ENCODE measurements around the gene IL22. TPM values are rescaled to one million over a fixed set of nuclear protein-coding genes. Genes with fewer than 3 reads are reported as not detected.

IL22 gene
- total and polyA plus RNA-seq, 9 of the 15 experiments (the other 6 are each of a cell fraction or from before 2014, with no cell fraction given): not detected

DNA sequence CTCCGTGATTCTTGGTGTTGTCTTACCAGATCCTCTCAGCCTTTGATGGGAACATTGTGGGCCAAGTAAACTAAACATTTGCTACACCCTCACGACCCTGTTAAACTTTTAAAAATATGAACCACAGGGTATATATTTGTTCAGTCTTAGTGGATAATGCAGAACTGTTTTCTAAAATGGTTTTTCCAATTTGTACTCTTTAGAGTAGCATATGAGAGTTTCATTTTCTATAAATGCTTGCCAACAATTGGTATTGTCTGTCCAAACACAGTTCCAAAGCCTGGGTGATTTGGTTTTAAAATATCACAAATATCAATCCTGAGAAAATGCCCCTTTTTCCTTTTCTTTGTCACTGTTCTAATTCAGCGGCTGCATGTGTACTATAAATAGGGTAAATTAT lies 6.7 kb upstream of the IL22 start:
- Histone ChIP-seq H2AFZ (ENCODE audit: low read depth, low read length) (no peak overlapping the region), H3K36me3 (ENCODE audit: control insufficient read depth, insufficient read depth, low read length) (no peaks in the 10 kb centered on the region), H3K4me1 (replicated peaks in 1 of 2; ENCODE audit: control insufficient read depth in 2 of 2, insufficient read depth in 2 of 2, low read length in 2 of 2) (no peaks in the 10 kb centered on the region), H3K27me3 (ENCODE audit: control insufficient read depth in 2 of 2, insufficient read depth in 2 of 2, low read length in 2 of 2) (peaks cover 6 to 14% of the 10 kb centered on the region in 2 experiments; a peak in 3 of 5 replicates), H3K9me3 (replicated peaks; ENCODE audit: control insufficient read depth, insufficient read depth, low read depth, low read length) (no peaks in the 10 kb centered on the region), H3K9ac (ENCODE audit: insufficient read depth in 1 of 2, low read depth in 2 of 2, low read length in 2 of 2) (no peak overlapping the region), H4K20me1 (replicated peaks; ENCODE audit: control insufficient read depth, insufficient read depth, low read length) (no peaks in the 10 kb centered on the region), H3K4me2 (ENCODE audit: insufficient read depth, low read length) (no peak overlapping the region), H3K4me3 (no peak overlapping the region), H3K27ac (ENCODE audit: extremely low read depth, low read depth, low read length) (no peak overlapping the region), H3K9me1 (ENCODE audit: control insufficient read depth, insufficient read depth, low read length) (no peaks in the 10 kb centered on the region), H3K79me2 (ENCODE audit: control insufficient read depth, insufficient read depth, low read length) (no peaks in the 10 kb centered on the region)
- FAIRE-seq (no peak), ATAC-seq (no peak), DNase-seq (ENCODE audit: extremely low read depth in 1 of 4, low spot score in 3 of 4) (no peak)
- POLR2A ChIA-PET: interaction anchor here (1.1 kb wide), 1 partner anchor 15 kb away, joined by 4 read pairs; no protein-coding TSS in a partner anchor
- no TSS peak for BruUV-seq (replicated peaks)
- WGBS (ENCODE audit: insufficient coverage, low coverage, missing lambda C conversion rate): 0% methylated on average over 3 of the region's 3 CpGs
- in situ Hi-C loops (cut with MboI): no loop called here
- intact Hi-C loops (cut with micrococcal nuclease): no loop called here
- TF ChIP-seq ZFP36 (IDR thresholded peaks at IDR 0.05; ENCODE audit: low read depth, low read length, partially characterized antibody): no peak
- TF ChIP-seq CBX8 (IDR thresholded peaks at IDR 0.05; ENCODE audit: borderline replicate concordance, extremely low read depth, low read depth, low read length, poor library complexity, severe bottlenecking): peak; percentile 58
- CTCF ChIA-PET (ENCODE audit: low intra/inter-chr PET ratio): no interaction called here

DNA sequence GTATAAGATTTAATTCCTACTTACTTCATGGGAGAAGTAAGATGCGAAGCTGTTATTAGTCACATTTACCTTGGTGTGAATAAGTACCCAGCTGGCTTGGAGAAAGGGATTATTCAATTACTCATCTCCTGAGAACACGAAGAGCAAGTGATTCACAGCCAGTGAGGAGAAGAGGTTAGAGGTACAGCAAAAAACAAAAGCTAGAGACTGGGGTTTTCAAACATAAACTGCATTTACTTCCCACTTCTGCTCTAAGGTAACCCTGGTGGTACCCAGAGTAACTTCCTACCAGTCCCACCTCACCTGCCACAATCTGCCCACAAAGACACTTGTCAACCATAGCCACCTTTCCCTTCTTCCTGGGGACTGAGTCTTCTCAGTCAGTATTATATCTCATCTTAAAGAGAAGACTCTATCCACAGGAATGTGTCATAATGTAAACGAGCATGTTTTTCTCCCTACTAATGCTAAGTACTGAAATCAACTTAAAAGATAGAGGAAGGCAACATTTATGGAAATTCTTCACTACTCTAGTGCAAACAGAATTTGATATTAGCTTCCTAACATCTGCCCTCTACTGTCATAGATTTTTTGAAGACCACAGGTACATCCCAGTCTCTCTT lies 6.0 kb upstream of the IL22 start:
- Histone ChIP-seq H3K4me2 (ENCODE audit: insufficient read depth, low read length) (no peak overlapping the region), H3K9me1 (ENCODE audit: control insufficient read depth, insufficient read depth, low read length) (no peaks in the 10 kb centered on the region), H3K4me1 (replicated peaks in 1 of 2; ENCODE audit: control insufficient read depth in 2 of 2, insufficient read depth in 2 of 2, low read length in 2 of 2) (no peaks in the 10 kb centered on the region), H3K9ac (ENCODE audit: insufficient read depth in 1 of 2, low read depth in 2 of 2, low read length in 2 of 2) (no peak overlapping the region), H3K27me3 (ENCODE audit: control insufficient read depth in 2 of 2, insufficient read depth in 2 of 2, low read length in 2 of 2) (peaks cover 6 to 14% of the 10 kb centered on the region in 2 experiments; a peak in 3 of 5 replicates), H4K20me1 (replicated peaks; ENCODE audit: control insufficient read depth, insufficient read depth, low read length) (no peaks in the 10 kb centered on the region), H3K9me3 (replicated peaks; ENCODE audit: control insufficient read depth, insufficient read depth, low read depth, low read length) (no peaks in the 10 kb centered on the region), H3K4me3 (no peak overlapping the region), H3K79me2 (ENCODE audit: control insufficient read depth, insufficient read depth, low read length) (no peaks in the 10 kb centered on the region), H2AFZ (ENCODE audit: low read depth, low read length) (no peak overlapping the region), H3K36me3 (ENCODE audit: control insufficient read depth, insufficient read depth, low read length) (no peaks in the 10 kb centered on the region), H3K27ac (ENCODE audit: extremely low read depth, low read depth, low read length) (no peak overlapping the region)
- FAIRE-seq: no peak
- in situ Hi-C loops (cut with MboI): no loop called here
- no peak for ATAC-seq
- intact Hi-C loops (cut with micrococcal nuclease): no loop called here
- POLR2A ChIA-PET: interaction anchor here (1.1 kb wide), 1 partner anchor 14 kb away, joined by 4 read pairs; no protein-coding TSS in a partner anchor
- CTCF ChIA-PET (ENCODE audit: low intra/inter-chr PET ratio): no interaction called here
- DNase-seq (ENCODE audit: extremely low read depth in 1 of 4, low spot score in 3 of 4): no peak
- no TSS peak for BruUV-seq (replicated peaks)
- 3% methylated on average over 3 of the region's 3 CpGs for WGBS (ENCODE audit: insufficient coverage, low coverage, missing lambda C conversion rate)
- TF ChIP-seq, protein P1, sequence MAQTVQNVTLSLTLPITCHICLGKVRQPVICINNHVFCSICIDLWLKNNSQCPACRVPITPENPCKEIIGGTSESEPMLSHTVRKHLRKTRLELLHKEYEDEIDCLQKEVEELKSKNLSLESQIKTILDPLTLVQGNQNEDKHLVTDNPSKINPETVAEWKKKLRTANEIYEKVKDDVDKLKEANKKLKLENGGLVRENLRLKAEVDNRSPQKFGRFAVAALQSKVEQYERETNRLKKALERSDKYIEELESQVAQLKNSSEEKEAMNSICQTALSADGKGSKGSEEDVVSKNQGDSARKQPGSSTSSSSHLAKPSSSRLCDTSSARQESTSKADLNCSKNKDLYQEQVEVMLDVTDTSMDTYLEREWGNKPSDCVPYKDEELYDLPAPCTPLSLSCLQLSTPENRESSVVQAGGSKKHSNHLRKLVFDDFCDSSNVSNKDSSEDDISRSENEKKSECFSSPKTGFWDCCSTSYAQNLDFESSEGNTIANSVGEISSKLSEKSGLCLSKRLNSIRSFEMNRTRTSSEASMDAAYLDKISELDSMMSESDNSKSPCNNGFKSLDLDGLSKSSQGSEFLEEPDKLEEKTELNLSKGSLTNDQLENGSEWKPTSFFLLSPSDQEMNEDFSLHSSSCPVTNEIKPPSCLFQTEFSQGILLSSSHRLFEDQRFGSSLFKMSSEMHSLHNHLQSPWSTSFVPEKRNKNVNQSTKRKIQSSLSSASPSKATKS (CRISPR knock-in tag; IDR thresholded peaks at IDR 0.05): no peak
- TF ChIP-seq ZNF143 (CRISPR knock-in tag; IDR thresholded peaks at IDR 0.05) (no peak), ZKSCAN8 (CRISPR knock-in tag; IDR thresholded peaks at IDR 0.05) (no peak), ZNF436 (CRISPR knock-in tag; IDR thresholded peaks at IDR 0.05) (no peak), KDM1A (IDR thresholded peaks at IDR 0.05) (no peak)
- TF ChIP-seq, protein P2, sequence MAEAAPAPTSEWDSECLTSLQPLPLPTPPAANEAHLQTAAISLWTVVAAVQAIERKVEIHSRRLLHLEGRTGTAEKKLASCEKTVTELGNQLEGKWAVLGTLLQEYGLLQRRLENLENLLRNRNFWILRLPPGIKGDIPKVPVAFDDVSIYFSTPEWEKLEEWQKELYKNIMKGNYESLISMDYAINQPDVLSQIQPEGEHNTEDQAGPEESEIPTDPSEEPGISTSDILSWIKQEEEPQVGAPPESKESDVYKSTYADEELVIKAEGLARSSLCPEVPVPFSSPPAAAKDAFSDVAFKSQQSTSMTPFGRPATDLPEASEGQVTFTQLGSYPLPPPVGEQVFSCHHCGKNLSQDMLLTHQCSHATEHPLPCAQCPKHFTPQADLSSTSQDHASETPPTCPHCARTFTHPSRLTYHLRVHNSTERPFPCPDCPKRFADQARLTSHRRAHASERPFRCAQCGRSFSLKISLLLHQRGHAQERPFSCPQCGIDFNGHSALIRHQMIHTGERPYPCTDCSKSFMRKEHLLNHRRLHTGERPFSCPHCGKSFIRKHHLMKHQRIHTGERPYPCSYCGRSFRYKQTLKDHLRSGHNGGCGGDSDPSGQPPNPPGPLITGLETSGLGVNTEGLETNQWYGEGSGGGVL (CRISPR knock-in tag; IDR thresholded peaks at IDR 0.05): no peak
- TF ChIP-seq, protein P3, sequence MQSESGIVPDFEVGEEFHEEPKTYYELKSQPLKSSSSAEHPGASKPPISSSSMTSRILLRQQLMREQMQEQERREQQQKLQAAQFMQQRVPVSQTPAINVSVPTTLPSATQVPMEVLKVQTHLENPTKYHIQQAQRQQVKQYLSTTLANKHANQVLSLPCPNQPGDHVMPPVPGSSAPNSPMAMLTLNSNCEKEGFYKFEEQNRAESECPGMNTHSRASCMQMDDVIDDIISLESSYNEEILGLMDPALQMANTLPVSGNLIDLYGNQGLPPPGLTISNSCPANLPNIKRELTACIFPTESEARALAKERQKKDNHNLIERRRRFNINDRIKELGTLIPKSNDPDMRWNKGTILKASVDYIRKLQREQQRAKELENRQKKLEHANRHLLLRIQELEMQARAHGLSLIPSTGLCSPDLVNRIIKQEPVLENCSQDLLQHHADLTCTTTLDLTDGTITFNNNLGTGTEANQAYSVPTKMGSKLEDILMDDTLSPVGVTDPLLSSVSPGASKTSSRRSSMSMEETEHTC (IDR thresholded peaks at IDR 0.05): no peak
